H9 (cell line): ENCODE measurements around the gene MMD. TPM values are rescaled to one million over a fixed set of nuclear protein-coding genes. Genes with fewer than 3 reads are reported as not detected.

Experiments
- DNase-seq: peaks from one replicate; pipeline ENCODE4 v3.0.0-alpha.2; 2017
- H2AFZ ChIP-seq: one replicate; pipeline ENCODE4 v1.6.1; 2013; ENCODE audit warnings: mild to moderate bottlenecking, low read length, control low read depth, moderate library complexity
- H2AK5ac ChIP-seq: 2 replicates; pipeline ENCODE4 v1.6.1; 2013; ENCODE audit warnings: low read length, control low read depth, mixed read lengths; ENCODE audit not compliant: insufficient read length
- H2BK120ac ChIP-seq: one replicate; pipeline ENCODE4 v1.6.1; 2013; ENCODE audit warnings: low read depth, mild to moderate bottlenecking, low read length, control low read depth, inconsistent platforms; ENCODE audit not compliant: poor library complexity, severe bottlenecking
- H2BK12ac ChIP-seq: 2 replicates; pipeline ENCODE4 v1.6.1; 2013; ENCODE audit warnings: low read length, control low read depth, mixed read lengths, low read depth; ENCODE audit not compliant: insufficient read length
- H2BK15ac ChIP-seq: 2 replicates; pipeline ENCODE4 v1.6.1; 2013; ENCODE audit warnings: low read depth, low read length, control low read depth
- H2BK20ac ChIP-seq: one replicate; pipeline ENCODE4 v1.6.1; 2013; ENCODE audit warnings: low read depth, mild to moderate bottlenecking, low read length, control low read depth, inconsistent platforms; ENCODE audit not compliant: poor library complexity, severe bottlenecking
- H2BK5ac ChIP-seq: 2 replicates; pipeline ENCODE4 v1.6.1; 2013; ENCODE audit warnings: low read length, control low read depth, mixed read lengths; ENCODE audit not compliant: insufficient read length
- H3K14ac ChIP-seq: 2 replicates; pipeline ENCODE4 v1.6.1; 2013; ENCODE audit warnings: low read length, control low read depth; ENCODE audit not compliant: insufficient read depth
- H3K18ac ChIP-seq: 2 replicates; pipeline ENCODE4 v1.6.1; 2013; ENCODE audit warnings: low read depth, mild to moderate bottlenecking, mixed read lengths, low read length, control low read depth; ENCODE audit not compliant: insufficient read length
- H3K23ac ChIP-seq: 2 replicates; pipeline ENCODE4 v1.6.1; 2013; ENCODE audit warnings: low read length, control low read depth, mixed read lengths, low read depth; ENCODE audit not compliant: insufficient read length
- H3K23me2 ChIP-seq: 2 replicates; pipeline ENCODE4 v1.6.1; 2013; ENCODE audit warnings: low read depth, mild to moderate bottlenecking, mixed read lengths, low read length, control low read depth; ENCODE audit not compliant: insufficient read length, poor library complexity, severe bottlenecking
- H3K27ac ChIP-seq: 2 replicates; pipeline ENCODE4 v1.5.1; 2013; ENCODE audit warnings: low read length, control low read depth, mixed read lengths, low read depth; ENCODE audit not compliant: insufficient read length
- H3K27me3 ChIP-seq: 2 replicates; pipeline ENCODE4 v1.6.1; 2013; ENCODE audit warnings: low read length, control low read depth, inconsistent platforms; ENCODE audit not compliant: insufficient read depth
- H3K4ac ChIP-seq: 2 replicates; pipeline ENCODE4 v1.6.1; 2013; ENCODE audit warnings: low read depth, mild to moderate bottlenecking, control low read depth, inconsistent platforms, low read length, moderate library complexity
- H3K4me1 ChIP-seq: 2 replicates; pipeline ENCODE4 v1.6.1; 2013; ENCODE audit warnings: low read length, control low read depth, inconsistent platforms; ENCODE audit not compliant: insufficient read depth
- H3K4me2 ChIP-seq: 2 replicates; pipeline ENCODE4 v1.6.1; 2013; ENCODE audit warnings: low read length, control low read depth, mixed read lengths; ENCODE audit not compliant: insufficient read length, insufficient read depth
- H3K56ac ChIP-seq: 2 replicates; pipeline ENCODE4 v1.6.1; 2013; ENCODE audit warnings: low read depth, mild to moderate bottlenecking, mixed read lengths, low read length, control low read depth; ENCODE audit not compliant: insufficient read length
- H3K79me1 ChIP-seq: 2 replicates; pipeline ENCODE4 v1.6.1; 2013; ENCODE audit warnings: low read depth, mild to moderate bottlenecking, moderate library complexity, low read length, control low read depth, inconsistent platforms; ENCODE audit not compliant: insufficient read depth, poor library complexity, severe bottlenecking
- H3K79me2 ChIP-seq: 2 replicates; pipeline ENCODE4 v1.6.1; 2013; ENCODE audit warnings: low read length, control low read depth, inconsistent platforms; ENCODE audit not compliant: insufficient read depth
- H3K9ac ChIP-seq: 2 replicates; pipeline ENCODE4 v1.6.1; 2013; ENCODE audit warnings: low read length, control low read depth, mixed read lengths; ENCODE audit not compliant: insufficient read length; ENCODE audit errors: extremely low read depth
- H3K9me3 ChIP-seq: one replicate; pipeline ENCODE4 v1.6.1; 2013; ENCODE audit warnings: low read depth, low read length, inconsistent platforms; ENCODE audit not compliant: control insufficient read depth
- H3T11ph ChIP-seq: one replicate; pipeline ENCODE4 v1.6.1; 2013; ENCODE audit warnings: mild to moderate bottlenecking, low read length, control low read depth, inconsistent platforms
- H4K20me1 ChIP-seq: one replicate; pipeline ENCODE4 v1.6.1; 2013; ENCODE audit not compliant: control insufficient read depth, insufficient read length, insufficient read depth
- H4K5ac ChIP-seq: 2 replicates; pipeline ENCODE4 v1.6.1; 2013; ENCODE audit warnings: low read depth, mild to moderate bottlenecking, mixed read lengths, low read length, control low read depth; ENCODE audit not compliant: insufficient read length
- H4K8ac ChIP-seq: replicated peaks from 2 replicates; pipeline ENCODE4 v1.6.1; 2013; ENCODE audit warnings: low read length, control low read depth, mixed read lengths, low read depth; ENCODE audit not compliant: insufficient read length
- H4K91ac ChIP-seq: 2 replicates; pipeline ENCODE4 v1.6.1; 2013; ENCODE audit warnings: low read depth, mild to moderate bottlenecking, moderate library complexity, mixed read lengths, low read length, control low read depth; ENCODE audit not compliant: insufficient read length
- H3K27ac Mint-ChIP-seq, 3 experiments: 2 replicates in 2 of 3; 3 replicates in 1 of 3; pipeline ENCODE4 v1.8.0; 2020 to 2021; ENCODE audit warnings: mixed read lengths in 3 of 3, mild to moderate bottlenecking in 1 of 3, moderate library complexity in 1 of 3
- H3K27me3 Mint-ChIP-seq: 2 replicates; pipeline ENCODE4 v1.8.0; 2021; ENCODE audit warnings: low read depth, mild to moderate bottlenecking, moderate library complexity, mixed read lengths
- H3K36me3 Mint-ChIP-seq, 3 experiments: 2 replicates in 2 of 3; 3 replicates in 1 of 3; pipeline ENCODE4 v1.8.0; 2020 to 2021; ENCODE audit warnings: low read depth in 3 of 3, mixed read lengths in 3 of 3; ENCODE audit not compliant: insufficient read depth in 1 of 3
- H3K4me1 Mint-ChIP-seq, 2 experiments: 2 replicates each; pipeline ENCODE4 v1.8.0; 2020; ENCODE audit warnings: mixed read lengths in 2 of 2
- H3K4me3 Mint-ChIP-seq, 2 experiments: 2 replicates in 1 of 2; 3 replicates in 1 of 2; pipeline ENCODE4 v1.8.0; 2020 to 2021; ENCODE audit warnings: mild to moderate bottlenecking in 2 of 2, mixed read lengths in 2 of 2, moderate library complexity in 1 of 2
- H3K9me3 Mint-ChIP-seq, 2 experiments: 2 replicates in 1 of 2; 3 replicates in 1 of 2; pipeline ENCODE4 v1.8.0; 2020; ENCODE audit warnings: mild to moderate bottlenecking in 2 of 2, mixed read lengths in 2 of 2, moderate library complexity in 1 of 2
- CTCF ChIP-seq: fragments of 200-600 bp; sonication (generic); conservative IDR thresholded peaks from 3 replicates; pipeline ENCODE4 v1.8.0; 2021; ENCODE audit warnings: antibody characterized with exemption, mild to moderate bottlenecking
- WGBS: extraction: QIAGEN DNeasy Blood & Tissue Kit; methylation state at CpG from one replicate; pipeline ENCODE4 v1.1.7; 2013; ENCODE audit warnings: missing lambda C conversion rate, low lambda C conversion rate, mixed read lengths; ENCODE audit not compliant: insufficient read length; ENCODE audit errors: extremely low coverage; 5-methylcytosine and 5-hydroxymethylcytosine counted together
- total RNA-seq: library from RNA; stranded (reverse); gene quantifications from 2 replicates; pipeline ENCODE4 v1.2.1, GENCODE V29; 2021

Gene MMD
- total RNA-seq, 1 experiment from 2014 or later: 24.0 TPM

DNA sequence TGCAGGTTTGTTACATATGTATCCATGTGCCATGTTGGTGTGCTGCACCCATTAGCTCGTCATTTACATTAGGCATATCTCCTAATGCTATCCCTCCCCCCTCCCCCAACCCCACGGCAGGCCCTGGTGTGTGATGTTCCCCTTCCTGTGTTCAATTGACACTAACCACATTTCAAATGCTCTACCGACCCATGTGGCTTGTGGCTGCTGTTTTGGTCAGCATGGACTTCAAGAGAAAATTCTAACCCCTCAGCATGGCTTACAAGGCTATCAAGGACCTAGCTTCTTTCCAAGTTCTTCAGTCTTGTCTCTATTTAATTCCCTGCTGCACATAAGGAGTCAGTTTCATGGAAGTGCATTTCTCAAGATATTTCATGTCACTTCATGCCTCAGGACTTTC lies 52.9 kb downstream of the MMD start:
- no CpG with 5 or more reads among the region's 3 CpGs for WGBS
- H2BK15ac ChIP-seq: no peak overlapping the region
- H3K23me2 ChIP-seq: no peaks in the 10 kb centered on the region
- no peak for TF ChIP-seq CTCF
- no peak overlapping the region for H4K8ac ChIP-seq
- no peaks in the 10 kb centered on the region for H4K20me1 ChIP-seq
- peaks cover 7 to 17% (median 14%) of the 10 kb centered on the region in 3 experiments for H3K36me3 Mint-ChIP-seq
- no peak overlapping the region for H2BK5ac ChIP-seq
- H3K56ac ChIP-seq: no peak overlapping the region
- no peaks in the 10 kb centered on the region for H3K79me2 ChIP-seq
- no peak overlapping the region for H3K14ac ChIP-seq
- H3K79me1 ChIP-seq: no peaks in the 10 kb centered on the region
- no peak overlapping the region for H3K4ac ChIP-seq
- no peak overlapping the region for H3K9ac ChIP-seq
- H2BK12ac ChIP-seq: no peak overlapping the region
- H3K27me3 Mint-ChIP-seq: no peaks in the 10 kb centered on the region
- no peak overlapping the region for H2BK120ac ChIP-seq
- H3K27ac ChIP-seq: no peak overlapping the region
- no peak overlapping the region for H3K4me2 ChIP-seq
- no peak overlapping the region for H3T11ph ChIP-seq
- H3K18ac ChIP-seq: no peak overlapping the region
- H4K5ac ChIP-seq: no peak overlapping the region
- H2AK5ac ChIP-seq: no peak overlapping the region
- no peak overlapping the region for H3K23ac ChIP-seq
- no peak overlapping the region for H3K27ac Mint-ChIP-seq
- H3K4me1 ChIP-seq: no peaks in the 10 kb centered on the region
- H4K91ac ChIP-seq: no peak overlapping the region
- no peaks in the 10 kb centered on the region for H3K27me3 ChIP-seq
- no peak overlapping the region for H2AFZ ChIP-seq
- peaks cover 19 to 22% of the 10 kb centered on the region in 2 experiments for H3K9me3 Mint-ChIP-seq
- DNase-seq: no peak
- H3K9me3 ChIP-seq: no peaks in the 10 kb centered on the region
- peaks cover 12 to 13% of the 10 kb centered on the region in 2 experiments for H3K4me1 Mint-ChIP-seq
- H2BK20ac ChIP-seq: no peak overlapping the region
- no peak overlapping the region for H3K4me3 Mint-ChIP-seq
